Heart left ventricle (tissue), 13 donors: ENCODE results near the gene CCDC167.

ENCODE experiments used
- CTCF ChIP-seq, 12 donors: fragments of 200-600 bp; sonication (generic) in 4 of 12; IDR thresholded peaks; one replicate each; pipeline versions ENCODE4 v1.5.0 to v1.8.0; 2018 to 2022; ENCODE audit warnings: antibody characterized with exemption in 12 of 12, mild to moderate bottlenecking in 5 of 12
- POLR2A ChIP-seq, 2 donors: fragments of 450-650 bp; IDR thresholded peaks; one replicate each; pipeline ENCODE4 v1.6.1; 2017; ENCODE audit warnings: antibody characterized with exemption in 2 of 2, mild to moderate bottlenecking in 2 of 2, moderate library complexity in 2 of 2
- donor health status: ischemic (EF 13 %, LVEDD 7.1; RV severe dilation, severe dysfunction).
- donor health status: DM: no; HTN: yes; CAD: no.
- donor health status: DM: no; HTN: no; CAD: no.
- donor health status: ischemic (EF 25% LVEDD 6.9; RV normal size, moderate dysfunction).
- donor health status: ischemic (EF 25% LVEDD 5.7; RV mildly dilated, moderate dysfunction).
- donor health status: ischemic (EF 35%, LVEDD 5.7; RV mildly dilated, moderate dysfunction).
- donor health status: nonischemic (EF 11% LVEDD 7.7; RV severe dilation, severe dysfunction).
- donor health status: DM: yes; HTN: yes; CAD: no.
- donor health status: PGD.
- donor health status: ischemic (EF 29% LVEDD 5.4; RV normal size, mild dysfunction).
- donor health status: nonischemic (EF 23%, LVEDD 6.1; RV moderate dilation, normal function).

GRCh38 chr6:37546141-37546871 is 46.6 kb upstream of the CCDC167 start:
- TF ChIP-seq CTCF (IDR thresholded peaks at IDR 0.05) (no peak), POLR2A (IDR thresholded peaks at IDR 0.05) (no peak)
